Kidney epithelial cell (primary cell): ENCODE data around the gene BAD. TPM values are rescaled to one million over a fixed set of nuclear protein-coding genes. Genes with fewer than 3 reads are reported as not detected.

Experiments used
- DNase-seq: peaks from one replicate; pipeline ENCODE4 v3.0.0-alpha.2; 2010; ENCODE audit warnings: low read depth
- H3K27me3 ChIP-seq: 2 replicates; pipeline ENCODE4 v1.6.0; 2011; ENCODE audit warnings: low read length; ENCODE audit not compliant: control insufficient read depth, insufficient read depth
- H3K36me3 ChIP-seq: 2 replicates; pipeline ENCODE4 v1.5.1; 2011; ENCODE audit warnings: low read length; ENCODE audit not compliant: control insufficient read depth, insufficient read depth
- H3K4me3 ChIP-seq: 2 replicates; pipeline ENCODE4 v1.5.1; 2011; ENCODE audit warnings: low read depth, mild to moderate bottlenecking, control low read depth, low read length
- CTCF ChIP-seq: IDR thresholded peaks from 2 replicates; pipeline ENCODE4 v1.5.1; 2011; ENCODE audit warnings: mild to moderate bottlenecking, moderate library complexity, low read length, control low read depth, inconsistent platforms; ENCODE audit not compliant: insufficient read depth, poor library complexity, severe bottlenecking
- total RNA-seq: library from RNA; depleted of rRNA; stranded (reverse); fragments of >200 nt; gene quantifications from 2 replicates; pipeline ENCODE4 v1.2.3, GENCODE V29; 2015

Gene BAD
- total RNA-seq, 1 donor from 2014 or later = 118 TPM

- Histone ChIP-seq H3K4me3 (no peak overlapping the region), H3K36me3 (peaks cover 1% of the 10 kb centered on the region), H3K27me3 (no peaks in the 10 kb centered on the region)
- no peak for DNase-seq
- no peak for TF ChIP-seq CTCF
Measured at GRCh38 chr11:64224151-64224890, 60.1 kb downstream of the BAD start.

GRCh38 chr11:64223001-64223651, 61.3 kb downstream of the BAD start:
- Histone ChIP-seq H3K4me3 (no peak overlapping the region), H3K27me3 (no peaks in the 10 kb centered on the region), H3K36me3 (peaks cover 1% of the 10 kb centered on the region)
- no peak for TF ChIP-seq CTCF
- no peak for DNase-seq

GRCh38 chr11:64222651-64223000, 61.8 kb downstream of the BAD start:
- peaks cover 1% of the 10 kb centered on the region for H3K36me3 ChIP-seq
- no peak for TF ChIP-seq CTCF
- no peaks in the 10 kb centered on the region for H3K27me3 ChIP-seq
- DNase-seq = no peak
- H3K4me3 ChIP-seq = no peak overlapping the region

GRCh38 chr11:64220798-64221197, 63.7 kb downstream of the BAD start:
- no peaks in the 10 kb centered on the region for H3K27me3 ChIP-seq
- H3K4me3 ChIP-seq = no peak overlapping the region
- H3K36me3 ChIP-seq = peaks cover 1% of the 10 kb centered on the region
- no peak for DNase-seq
- TF ChIP-seq CTCF = no peak

- DNase-seq = no peak
- no peak for TF ChIP-seq CTCF
- no peaks in the 10 kb centered on the region for H3K27me3 ChIP-seq
- no peak overlapping the region for H3K4me3 ChIP-seq
- H3K36me3 ChIP-seq = peaks cover 1% of the 10 kb centered on the region
Measured at GRCh38 chr11:64220271-64220670, 64.2 kb downstream of the BAD start.

Other genes with a start within 250 kb of the BAD start
- 0.13 and 0.14 TPM in 2 replicates for gene FLRT1, start 248.7 kb downstream of the BAD start, total RNA-seq
- 12.3 and 23.5 TPM in 2 replicates for gene MACROD1, start 118.6 kb downstream of the BAD start, total RNA-seq
- gene STIP1, start 98.5 kb downstream of the BAD start, total RNA-seq = 138 and 148 TPM in 2 replicates
- 0.25 and 2.1 TPM in 2 replicates for gene FERMT3, start 77.9 kb downstream of the BAD start, total RNA-seq
- 59.8 and 77.1 TPM in 2 replicates for gene TRPT1, start 58.5 kb downstream of the BAD start, total RNA-seq
- 50.7 and 61.1 TPM in 2 replicates for gene NUDT22, start 58.4 kb downstream of the BAD start, total RNA-seq
- gene DNAJC4, start 54.1 kb downstream of the BAD start, total RNA-seq = 14.8 and 21.7 TPM in 2 replicates
- 54.7 and 61.4 TPM in 2 replicates for gene VEGFB, start 50.1 kb downstream of the BAD start, total RNA-seq
- 61.1 and 110 TPM in 2 replicates for gene FKBP2, start 43.6 kb downstream of the BAD start, total RNA-seq
- gene PPP1R14B, start 37.7 kb downstream of the BAD start, total RNA-seq = 599 and 634 TPM in 2 replicates
- 25.4 and 32.5 TPM in 2 replicates for gene PLCB3, start 33.1 kb downstream of the BAD start, total RNA-seq
- gene GPR137, start 1.2 kb upstream of the BAD start, total RNA-seq = 21.9 and 44.3 TPM in 2 replicates
- gene KCNK4, start 6.6 kb upstream of the BAD start, total RNA-seq = not detected in 2 replicates
- not detected in 2 replicates for gene CATSPERZ, start 15.7 kb upstream of the BAD start, total RNA-seq
- gene ESRRA, start 20.9 kb upstream of the BAD start, total RNA-seq = 54.3 and 58.8 TPM in 2 replicates
- gene TRMT112, start 32.9 kb upstream of the BAD start, total RNA-seq = 307 and 366 TPM in 2 replicates
- 489 and 562 TPM in 2 replicates for gene PRDX5, start 33.5 kb upstream of the BAD start, total RNA-seq
- 1.3 and 2.3 TPM in 2 replicates for gene CCDC88B, start 55.5 kb upstream of the BAD start, total RNA-seq
- gene RPS6KA4, start 74.5 kb upstream of the BAD start, total RNA-seq = 35.7 and 43.0 TPM in 2 replicates